Endothelial cell (in vitro differentiated cells): ENCODE results near the gene KCTD1. TPM values are rescaled to one million over a fixed set of nuclear protein-coding genes. Genes with fewer than 3 reads are reported as not detected.

ENCODE experiments used
- DNase-seq: peaks from one replicate; pipeline ENCODE4 v3.0.0; 2021; ENCODE audit warnings: low spot score
- H3K27ac Mint-ChIP-seq: one replicate; pipeline ENCODE4 v1.8.0; 2021; ENCODE audit warnings: mixed read lengths, inconsistent platforms; ENCODE audit not compliant: unreplicated experiment
- H3K27me3 Mint-ChIP-seq: one replicate; pipeline ENCODE4 v1.8.0; 2021; ENCODE audit warnings: mild to moderate bottlenecking, moderate library complexity, mixed read lengths, inconsistent platforms; ENCODE audit not compliant: unreplicated experiment
- H3K36me3 Mint-ChIP-seq: one replicate; pipeline ENCODE4 v1.8.0; 2021; ENCODE audit warnings: mild to moderate bottlenecking, low read depth, mixed read lengths, inconsistent platforms; ENCODE audit not compliant: unreplicated experiment
- H3K4me1 Mint-ChIP-seq: one replicate; pipeline ENCODE4 v1.8.0; 2021; ENCODE audit warnings: mild to moderate bottlenecking, mixed read lengths, inconsistent platforms; ENCODE audit not compliant: unreplicated experiment
- H3K4me3 Mint-ChIP-seq: one replicate; pipeline ENCODE4 v1.8.0; 2021; ENCODE audit warnings: mild to moderate bottlenecking, mixed read lengths, inconsistent platforms; ENCODE audit not compliant: unreplicated experiment
- H3K9me3 Mint-ChIP-seq: one replicate; pipeline ENCODE4 v1.8.0; 2021; ENCODE audit warnings: mixed read lengths, inconsistent platforms; ENCODE audit not compliant: unreplicated experiment
- CTCF ChIP-seq: fragments of 200-600 bp; sonication (generic); IDR thresholded peaks from one replicate; pipeline ENCODE4 v1.5.0; 2021; ENCODE audit warnings: antibody characterized with exemption; ENCODE audit not compliant: unreplicated experiment
- total RNA-seq: library from RNA; stranded (reverse); fragmentation: NEBNext Ultra II Directional; extraction: Animal tissue kit (Norgen Biotek cat#: 25700); gene quantifications from one replicate; pipeline ENCODE4 v1.2.1, GENCODE V29; 2021; ENCODE audit not compliant: unreplicated experiment

The KCTD1 gene
- total RNA-seq, 1 donor from 2014 or later, result 10.6 TPM

- TF ChIP-seq CTCF, result no peak
- H3K4me1 Mint-ChIP-seq, result no peaks in the 10 kb centered on the region
- DNase-seq, result no peak
- H3K27ac Mint-ChIP-seq, result no peak overlapping the region
- no peaks in the 10 kb centered on the region for H3K36me3 Mint-ChIP-seq
- H3K4me3 Mint-ChIP-seq, result no peak overlapping the region
- H3K9me3 Mint-ChIP-seq, result no peaks in the 10 kb centered on the region
- peaks cover 3% of the 10 kb centered on the region for H3K27me3 Mint-ChIP-seq
These were observed 16.6 kb downstream of the KCTD1 start for GRCh38 chr18:26531605-26532298.

- no peak overlapping the region for H3K27ac Mint-ChIP-seq
- H3K27me3 Mint-ChIP-seq, result peaks cover 3% of the 10 kb centered on the region
These were observed 21.5 kb downstream of the KCTD1 start for GRCh38 chr18:26526966-26527234.

GRCh38 chr18:26526128-26526965, 22.0 kb downstream of the KCTD1 start:
- Mint-ChIP-seq H3K27ac (no peak overlapping the region), H3K9me3 (no peaks in the 10 kb centered on the region), H3K4me3 (no peak overlapping the region), H3K4me1 (peaks cover 15% of the 10 kb centered on the region), H3K36me3 (no peaks in the 10 kb centered on the region), H3K27me3 (peaks cover 3% of the 10 kb centered on the region)
- DNase-seq, result no peak
- TF ChIP-seq CTCF, result no peak

More at GRCh38 chr18:26526966-26527234, 21.5 kb downstream of the KCTD1 start:
- no peaks in the 10 kb centered on the region for H3K9me3 Mint-ChIP-seq
- no peak for DNase-seq
- H3K36me3 Mint-ChIP-seq, result no peaks in the 10 kb centered on the region
- H3K4me3 Mint-ChIP-seq, result no peak overlapping the region
- H3K4me1 Mint-ChIP-seq, result peaks cover 12% of the 10 kb centered on the region
- no peak for TF ChIP-seq CTCF

- Mint-ChIP-seq H3K27ac (no peak overlapping the region), H3K4me3 (no peak overlapping the region), H3K9me3 (no peaks in the 10 kb centered on the region), H3K4me1 (peaks cover 15% of the 10 kb centered on the region), H3K36me3 (no peaks in the 10 kb centered on the region), H3K27me3 (peaks cover 3% of the 10 kb centered on the region)
- no peak for TF ChIP-seq CTCF
- DNase-seq, result no peak
These were observed 23.6 kb downstream of the KCTD1 start for GRCh38 chr18:26524504-26525351.
